Adipocyte (in vitro differentiated cells): Measurements from ENCODE around the gene BRAF.
"Not testable (repeated sequence)": the region's sequence is repeated elsewhere in the genome, so short reads cannot be mapped to it uniquely, and the experiment has no call there.

Experiments
- DNase-seq: peaks from one replicate; pipeline ENCODE4 v3.0.0-alpha.2; 2015; ENCODE audit warnings: low read depth
- H3K27me3 ChIP-seq: replicated peaks from 2 replicates; pipeline ENCODE4 v1.7.0; 2013; ENCODE audit warnings: mild to moderate bottlenecking, low read length, moderate library complexity; ENCODE audit not compliant: control insufficient read depth, insufficient read depth
- H3K36me3 ChIP-seq: 2 replicates; pipeline ENCODE4 v1.7.0; 2013; ENCODE audit warnings: low read length, mild to moderate bottlenecking, moderate library complexity; ENCODE audit not compliant: control insufficient read depth, insufficient read depth, severe bottlenecking
- H3K4me1 ChIP-seq: 2 replicates; pipeline ENCODE4 v1.7.0; 2013; ENCODE audit warnings: mild to moderate bottlenecking, low read length, moderate library complexity; ENCODE audit not compliant: control insufficient read depth, insufficient read depth
- H3K4me3 ChIP-seq: 2 replicates; pipeline ENCODE4 v1.7.0; 2013; ENCODE audit warnings: mild to moderate bottlenecking, low read length, moderate library complexity
- H3K9ac ChIP-seq: 2 replicates; pipeline ENCODE4 v1.7.0; 2013; ENCODE audit warnings: mild to moderate bottlenecking, low read length, moderate library complexity
- H3K9me3 ChIP-seq: 2 replicates; pipeline ENCODE4 v1.7.0; 2013; ENCODE audit warnings: mild to moderate bottlenecking, low read length, moderate library complexity; ENCODE audit not compliant: control insufficient read depth

The BRAF gene

GRCh38 chr7:140896996-140897395, 27.7 kb downstream of the BRAF start:
- DNase-seq: no peak
- H3K27me3 ChIP-seq: no peaks in the 10 kb centered on the region
- no peaks in the 10 kb centered on the region for H3K9me3 ChIP-seq
- no peak overlapping the region for H3K4me3 ChIP-seq
- no peak overlapping the region for H3K9ac ChIP-seq
- no peaks in the 10 kb centered on the region for H3K4me1 ChIP-seq
- H3K36me3 ChIP-seq: no peaks in the 10 kb centered on the region

- Histone ChIP-seq H3K9ac (no peak overlapping the region), H3K4me3 (no peak overlapping the region), H3K9me3 (no peaks in the 10 kb centered on the region), H3K36me3 (no peaks in the 10 kb centered on the region), H3K4me1 (peaks cover 20% of the 10 kb centered on the region), H3K27me3 (no peaks in the 10 kb centered on the region)
- DNase-seq: no peak
Measured at GRCh38 chr7:140889645-140890044, 35.1 kb downstream of the BRAF start.

- H3K27me3 ChIP-seq: no peaks in the 10 kb centered on the region
- no peak for DNase-seq
- H3K4me3 ChIP-seq: no peak overlapping the region
- H3K9me3 ChIP-seq: no peaks in the 10 kb centered on the region
- H3K4me1 ChIP-seq: peaks cover 20% of the 10 kb centered on the region
- no peak overlapping the region for H3K9ac ChIP-seq
- H3K36me3 ChIP-seq: no peaks in the 10 kb centered on the region
Measured at GRCh38 chr7:140889150-140889549, 35.6 kb downstream of the BRAF start.

- H3K9ac ChIP-seq: no peak overlapping the region
- H3K9me3 ChIP-seq: no peaks in the 10 kb centered on the region
- no peaks in the 10 kb centered on the region for H3K36me3 ChIP-seq
- DNase-seq: peak; percentile 5
- H3K4me1 ChIP-seq: peaks cover 20% of the 10 kb centered on the region
- no peaks in the 10 kb centered on the region for H3K27me3 ChIP-seq
- H3K4me3 ChIP-seq: no peak overlapping the region
Measured at GRCh38 chr7:140888087-140888486, 36.6 kb downstream of the BRAF start.

- Histone ChIP-seq H3K27me3 (no peaks in the 10 kb centered on the region), H3K36me3 (no peaks in the 10 kb centered on the region), H3K4me1 (peaks cover 18% of the 10 kb centered on the region), H3K4me3 (no peak overlapping the region), H3K9me3 (no peaks in the 10 kb centered on the region), H3K9ac (no peak overlapping the region)
- DNase-seq: no peak
Measured at GRCh38 chr7:140885735-140886334, 38.9 kb downstream of the BRAF start.

GRCh38 chr7:140883378-140883777, 41.4 kb downstream of the BRAF start:
- no peak for DNase-seq
- no peak overlapping the region for H3K9ac ChIP-seq
- H3K36me3 ChIP-seq: no peaks in the 10 kb centered on the region

GRCh38 chr7:140882834-140883233, 41.9 kb downstream of the BRAF start:
- H3K36me3 ChIP-seq, H3K4me1 ChIP-seq, H3K27me3 ChIP-seq, H3K9me3 ChIP-seq, DNase-seq, H3K4me3 ChIP-seq, H3K9ac ChIP-seq: not testable (repeated sequence)

More at GRCh38 chr7:140883378-140883777, 41.4 kb downstream of the BRAF start:
- Histone ChIP-seq H3K4me1 (no peaks in the 10 kb centered on the region), H3K4me3 (no peak overlapping the region), H3K27me3 (no peaks in the 10 kb centered on the region), H3K9me3 (no peaks in the 10 kb centered on the region)

- H3K27me3 ChIP-seq: no peaks in the 10 kb centered on the region
- no peak overlapping the region for H3K9ac ChIP-seq
- H3K36me3 ChIP-seq: no peaks in the 10 kb centered on the region
- no peak for DNase-seq
- no peaks in the 10 kb centered on the region for H3K9me3 ChIP-seq
- no peak overlapping the region for H3K4me3 ChIP-seq
- peaks cover 4% of the 10 kb centered on the region for H3K4me1 ChIP-seq
Measured at GRCh38 chr7:140881507-140882228, 43.1 kb downstream of the BRAF start.

GRCh38 chr7:140877249-140877524, 47.5 kb downstream of the BRAF start:
- DNase-seq: peak; percentile 23
- H3K9ac ChIP-seq: no peak overlapping the region
- peaks cover 9% of the 10 kb centered on the region for H3K4me1 ChIP-seq
- H3K27me3 ChIP-seq: no peaks in the 10 kb centered on the region
- H3K4me3 ChIP-seq: no peak overlapping the region
- H3K9me3 ChIP-seq: no peaks in the 10 kb centered on the region
- no peaks in the 10 kb centered on the region for H3K36me3 ChIP-seq

- Histone ChIP-seq H3K4me1 (peaks cover 9% of the 10 kb centered on the region), H3K9me3 (no peaks in the 10 kb centered on the region), H3K36me3 (no peaks in the 10 kb centered on the region), H3K27me3 (no peaks in the 10 kb centered on the region), H3K4me3 (no peak overlapping the region), H3K9ac (no peak overlapping the region)
- DNase-seq: peak; percentile 70
Measured at GRCh38 chr7:140876519-140877248, 48.0 kb downstream of the BRAF start.

- peaks cover 9% of the 10 kb centered on the region for H3K4me1 ChIP-seq
- H3K36me3 ChIP-seq: no peaks in the 10 kb centered on the region
- H3K27me3 ChIP-seq: no peaks in the 10 kb centered on the region
- no peaks in the 10 kb centered on the region for H3K9me3 ChIP-seq
- no peak overlapping the region for H3K4me3 ChIP-seq
- no peak for DNase-seq
- H3K9ac ChIP-seq: no peak overlapping the region
Measured at GRCh38 chr7:140873434-140873833, 51.3 kb downstream of the BRAF start.
